K562 (cell line): ENCODE data around the gene LBR. TPM values are rescaled to one million over a fixed set of nuclear protein-coding genes. Genes with fewer than 3 reads are reported as not detected.

Experiments
- ATAC-seq: fragments of 200-7000 bp; cut with Tn5 transposase; 3 replicates; pipeline ENCODE4 v1.9.1; 2020; ENCODE audit warnings: moderate library complexity
- BruUV-seq: library from RNA; stranded (reverse); fragments of 400-500 nt; replicated peaks from 2 replicates; lab custom pipeline; 2021; lab: Mats Ljungman, UMichigan
- CTCF ChIA-PET: fragments of 300-600 bp; formaldehyde crosslinking; extraction: SDS; loops from one replicate; lab custom pipeline; 2021; ENCODE audit warnings: low intra/inter-chr PET ratio; lab: Yijun Ruan, JAX
- POLR2A ChIA-PET: fragments of 300-600, 350-650 bp; sonication (Branson Sonifier 250); formaldehyde crosslinking; extraction: SDS; loops from one replicate; lab custom pipeline; 2021; ENCODE audit warnings: antibody characterized with exemption, inconsistent platforms; lab: Yijun Ruan, JAX
- DNase-seq, 4 experiments: peaks; one replicate each; pipeline versions ENCODE4 v3.0.0 to v3.0.0-alpha.2; 2011 to 2018; ENCODE audit warnings: low spot score in 3 of 4, mixed read lengths in 3 of 4; ENCODE audit errors: extremely low read depth in 1 of 4
- FAIRE-seq: peaks from 2 replicates; lab custom pipeline; 2011; peaks lifted over from hg19 to GRCh38; lab: Jason Lieb, UNC
- H2AFZ ChIP-seq: 2 replicates; pipeline ENCODE4 v1.6.0; 2011; ENCODE audit warnings: low read depth, low read length, control low read depth, inconsistent platforms
- H3K27ac ChIP-seq: fragments of 200-600 bp; 3 replicates; pipeline ENCODE4 v1.8.0; 2011; ENCODE audit warnings: low read depth, mild to moderate bottlenecking, control low read depth, inconsistent platforms, low read length, moderate library complexity, mixed read lengths; ENCODE audit errors: extremely low read depth
- H3K27me3 ChIP-seq, 2 experiments: fragments of 300-600 bp in 1 of 2; 2 replicates in 1 of 2; 3 replicates in 1 of 2; pipeline versions ENCODE4 v1.6.0 to v1.8.0; 2011; ENCODE audit warnings: inconsistent platforms in 2 of 2, low read length in 2 of 2, mild to moderate bottlenecking in 1 of 2, mixed read lengths in 1 of 2, moderate library complexity in 1 of 2; ENCODE audit not compliant: control insufficient read depth in 2 of 2, insufficient read depth in 2 of 2
- H3K36me3 ChIP-seq: fragments of 300-600 bp; 3 replicates; pipeline ENCODE4 v1.8.0; 2011; ENCODE audit warnings: mild to moderate bottlenecking, low read length, inconsistent platforms; ENCODE audit not compliant: control insufficient read depth, insufficient read depth
- H3K4me1 ChIP-seq, 2 experiments: fragments of 200-600 bp in 1 of 2; replicated peaks in 1 of 2; 2 replicates in 1 of 2; 3 replicates in 1 of 2; pipeline versions ENCODE4 v1.5.1 to v1.8.0; 2011; ENCODE audit warnings: inconsistent platforms in 2 of 2, low read length in 2 of 2, mild to moderate bottlenecking in 1 of 2, mixed read lengths in 1 of 2, moderate library complexity in 1 of 2; ENCODE audit not compliant: control insufficient read depth in 2 of 2, insufficient read depth in 2 of 2
- H3K4me2 ChIP-seq: 2 replicates; pipeline ENCODE4 v1.6.1; 2011; ENCODE audit warnings: low read length, control low read depth, inconsistent platforms, mixed read lengths; ENCODE audit not compliant: insufficient read depth
- H3K4me3 ChIP-seq: fragments of 200-600 bp; sonication (generic), shearing (Covaris generic); 2 replicates; pipeline ENCODE4 v1.5.1; 2016; ENCODE audit warnings: control low read depth, inconsistent platforms
- H3K79me2 ChIP-seq: fragments of 200-600 bp; 3 replicates; pipeline ENCODE4 v1.8.0; 2011; ENCODE audit warnings: low read length, inconsistent platforms; ENCODE audit not compliant: control insufficient read depth, insufficient read depth
- H3K9ac ChIP-seq, 2 experiments: 2 replicates each; pipeline versions ENCODE4 v1.6.0 to v1.6.1; 2011; ENCODE audit warnings: low read depth in 2 of 2, low read length in 2 of 2, control low read depth in 1 of 2, inconsistent platforms in 1 of 2, mild to moderate bottlenecking in 1 of 2, mixed read lengths in 1 of 2; ENCODE audit not compliant: insufficient read depth in 1 of 2
- H3K9me1 ChIP-seq: one replicate; pipeline ENCODE4 v1.6.0; 2011; ENCODE audit warnings: inconsistent platforms, mild to moderate bottlenecking, low read length, moderate library complexity; ENCODE audit not compliant: control insufficient read depth, insufficient read depth
- H3K9me3 ChIP-seq: replicated peaks from 2 replicates; pipeline ENCODE4 v1.5.1; 2011; ENCODE audit warnings: low read depth, low read length, inconsistent platforms; ENCODE audit not compliant: control insufficient read depth, insufficient read depth
- H4K20me1 ChIP-seq: replicated peaks from 2 replicates; pipeline ENCODE4 v1.6.1; 2011; ENCODE audit warnings: low read length, inconsistent platforms, mixed read lengths; ENCODE audit not compliant: control insufficient read depth, insufficient read depth
- AFF1 ChIP-seq, 2 experiments: fragments of 450-650 bp; IDR thresholded peaks; 2 replicates each; pipeline ENCODE4 v1.6.1; 2018; ENCODE audit warnings: mild to moderate bottlenecking in 2 of 2, low read depth in 1 of 2; ENCODE audit not compliant: partially characterized antibody in 2 of 2
- C11orf30 ChIP-seq: fragments of 450-650 bp; IDR thresholded peaks from 2 replicates; pipeline ENCODE4 v1.6.1; 2016; ENCODE audit warnings: low read depth, mild to moderate bottlenecking
- JUND ChIP-seq, 2 experiments: IDR thresholded peaks; 2 replicates in 1 of 2; 3 replicates in 1 of 2; pipeline ENCODE4 v1.6.1; 2011; ENCODE audit warnings: borderline replicate concordance in 2 of 2, low read depth in 2 of 2, low read length in 2 of 2, improper control_type of control experiment in 1 of 2, missing biosample characterization in 1 of 2, missing genetic modification characterization in 1 of 2, missing genetic modification reagents in 1 of 2
- KLF10 ChIP-seq: fragments of 250-450 bp; sonication (Bioruptor Pico); IDR thresholded peaks from 2 replicates; pipeline ENCODE4 v1.6.1; 2021; ENCODE audit warnings: matching md5 sums
- KLF16 ChIP-seq: IDR thresholded peaks from 2 replicates; pipeline ENCODE4 v1.6.1; 2016; ENCODE audit warnings: antibody characterized with exemption
- NCOA1 ChIP-seq: fragments of 450-650 bp; IDR thresholded peaks from 2 replicates; pipeline ENCODE4 v1.6.1; 2016; ENCODE audit warnings: low read depth
- NCOA4 ChIP-seq: fragments of 450-650 bp; IDR thresholded peaks from 2 replicates; pipeline ENCODE4 v1.6.1; 2018; ENCODE audit warnings: mild to moderate bottlenecking; ENCODE audit not compliant: partially characterized antibody
- PHB ChIP-seq: fragments of 250-450 bp; sonication (Bioruptor Pico); IDR thresholded peaks from 2 replicates; pipeline ENCODE4 v1.5.0; 2021
- POLR2A ChIP-seq: fragments of 450-650 bp; conservative IDR thresholded peaks from 2 replicates; pipeline ENCODE4 v1.6.1; 2016
- PREB ChIP-seq: sonication (generic); formaldehyde crosslinking; IDR thresholded peaks from 2 replicates; pipeline ENCODE4 v1.8.1; 2023; ENCODE audit warnings: mild to moderate bottlenecking, missing genetic modification reagents
- PYGO2 ChIP-seq: fragments of 450-650 bp; IDR thresholded peaks from 2 replicates; pipeline ENCODE4 v1.6.1; 2016; ENCODE audit warnings: mild to moderate bottlenecking, missing genetic modification characterization, moderate library complexity, missing compliant biosample characterization
- ZNF518B ChIP-seq: fragments of 250-450 bp; sonication (Bioruptor Pico); IDR thresholded peaks from 2 replicates; pipeline ENCODE4 v1.5.0; 2021; ENCODE audit warnings: mild to moderate bottlenecking, moderate library complexity
- WGBS: fragments of 100-300 bp; shearing (Covaris generic); methylation state at CpG from one replicate; pipeline ENCODE4 v1.1.6; 2016; ENCODE audit warnings: low coverage, mixed read lengths; ENCODE audit not compliant: insufficient coverage; ENCODE audit errors: missing lambda C conversion rate; 5-methylcytosine and 5-hydroxymethylcytosine counted together
- in situ Hi-C: fragments of 300-500 bp; cut with MboI; formaldehyde crosslinking; loops from 4 replicates; pipeline ENCODE4 v1.15.0; 2018; ENCODE audit warnings: inconsistent platforms, mixed read lengths
- intact Hi-C: fragments of 100-400 bp; cut with micrococcal nuclease; formaldehyde crosslinking; loops from 2 replicates; pipeline ENCODE4 v1.14.2; 2022
- polyA plus RNA-seq, 8 experiments: library from polyadenylated mRNA; depleted of rRNA in 4 of 8; stranded (reverse) in 5 of 8; unstranded in 3 of 8; fragments of >200 nt; fragmentation: Nextera tagmentation in 2 of 8; fragmentation: Illumina TruSeq in 1 of 8; extraction: Ambion mirVana in 2 of 8; extraction: Trizol in 1 of 8; gene quantifications; 2 replicates each; pipeline versions ENCODE4 v1.2.1 to v1.2.3, GENCODE V29; 2011 to 2014; ENCODE audit warnings: inconsistent platforms in 1 of 8, missing spikeins in 1 of 8
- total RNA-seq, 7 experiments: library from RNA; depleted of rRNA in 6 of 7; stranded (reverse); fragments of >200 nt in 6 of 7; fragmentation: Illumina TruSeq in 2 of 7; extraction: Trizol in 2 of 7; gene quantifications; 2 replicates each; pipeline versions ENCODE4 v1.2.1 to v1.2.3, GENCODE V29; 2011 to 2021; ENCODE audit warnings: low replicate concordance in 1 of 7

LBR gene
- total and polyA plus RNA-seq, 9 of the 15 experiments (the other 6 are each of a cell fraction or from before 2014, with no cell fraction given) = 102 to 229 (median 197) TPM

- peaks cover 10% of the 10 kb centered on the region for H3K9me1 ChIP-seq
- peak overlapping the region; percentile 97 for H3K4me2 ChIP-seq
- DNase-seq (peak; percentile 99), ATAC-seq (peak; percentile 93), FAIRE-seq (peak; percentile 89)
- peaks cover 27 to 33% of the 10 kb centered on the region in 2 experiments for H3K4me1 ChIP-seq
- 1% methylated on average over 54 of the region's 81 CpGs for WGBS
- H3K36me3 ChIP-seq = peaks cover 25% of the 10 kb centered on the region
- peak overlapping the region; percentile 94 for H3K4me3 ChIP-seq
- in situ Hi-C loops (no loop called here), intact Hi-C loops (loop anchor here (2.0 kb wide), 1 partner anchor 17 kb away; no protein-coding TSS in a partner anchor)
- ChIA-PET CTCF (interaction anchor here (0.7 kb wide), 1 partner anchor 327 kb away, joined by 4 read pairs; no protein-coding TSS in a partner anchor), POLR2A (interaction anchor here (0.6 to 2.0 kb wide), 12 partner anchors 10 to 1882 kb away, joined by 3 to 16 read pairs (median 3); no protein-coding TSS in a partner anchor)
- H3K79me2 ChIP-seq = peaks cover 47% of the 10 kb centered on the region
- BruUV-seq = TSS peak; percentile 95
- peak overlapping the region; percentile 79 for H2AFZ ChIP-seq
- H3K27me3 ChIP-seq = no peaks in the 10 kb centered on the region
- peaks cover 8% of the 10 kb centered on the region; the same call in 1 of the 2 replicates for H3K9me3 ChIP-seq
- peak overlapping the region; percentile 86 to 99 for H3K9ac ChIP-seq
- H3K27ac ChIP-seq = peak overlapping the region; percentile 87
- peaks cover 35% of the 10 kb centered on the region for H4K20me1 ChIP-seq
- TF ChIP-seq NCOA4 (no peak), KLF10 (CRISPR knock-in tag) (no peak), AFF1 (IDR thresholded peaks at IDR 0.05; ENCODE audit: low read depth in 1 of 2, partially characterized antibody in 2 of 2) (peak in 1 of 2 experiments; percentile 40), C11orf30 (peak; percentile 100), PYGO2 (tag) (peak; percentile 32; the same call in 1 of the 2 replicates), KLF16 (peak; percentile 66), PHB (CRISPR knock-in tag) (no peak), JUND (IDR thresholded peaks at IDR 0.05; ENCODE audit: borderline replicate concordance, low read depth, low read length) (peak; percentile 71), JUND (tag; IDR thresholded peaks at IDR 0.05; ENCODE audit: borderline replicate concordance, low read depth, low read length) (no peak; the same call in 1 of the 3 replicates), ZNF518B (CRISPR knock-in tag) (no peak), NCOA1 (peak; percentile 60; the same call in 1 of the 2 replicates), PREB (CRISPR knock-in tag) (no peak; the same call in 1 of the 2 replicates), POLR2A (peak; percentile 81)
These were observed 436 bp upstream of the LBR start for GRCh38 chr1:225428068-225428880.
